WTC11 (cell line): Measurements from ENCODE around the gene SHANK1.

Experiments
- CBFB ChIP-seq: sonication (generic); formaldehyde crosslinking; IDR thresholded peaks from 2 replicates; pipeline ENCODE4 v1.8.1; 2022; ENCODE audit warnings: mild to moderate bottlenecking, low read depth, missing genetic modification reagents
- ESRRA ChIP-seq: sonication (generic); formaldehyde crosslinking; IDR thresholded peaks from 2 replicates; pipeline ENCODE4 v1.8.1; 2022; ENCODE audit warnings: mild to moderate bottlenecking, missing genetic modification reagents, borderline replicate concordance
- NFE2L1 ChIP-seq: sonication (generic); formaldehyde crosslinking; IDR thresholded peaks from 2 replicates; pipeline ENCODE4 v1.8.1; 2023; ENCODE audit warnings: missing genetic modification reagents
- NR3C1 ChIP-seq: sonication (generic); formaldehyde crosslinking; conservative IDR thresholded peaks from 2 replicates; pipeline ENCODE4 v1.8.1; 2023; ENCODE audit warnings: low read depth, mild to moderate bottlenecking, missing genetic modification reagents
- TEAD4 ChIP-seq: sonication (generic); formaldehyde crosslinking; IDR thresholded peaks from 2 replicates; pipeline ENCODE4 v1.8.0; 2022; ENCODE audit warnings: mild to moderate bottlenecking, missing genetic modification reagents
- TF ChIP-seq, protein P1 (sequence below): sonication (generic); formaldehyde crosslinking; IDR thresholded peaks from 2 replicates; pipeline ENCODE4 v1.8.1; 2023; ENCODE audit warnings: mild to moderate bottlenecking, missing genetic modification reagents, moderate library complexity
- TF ChIP-seq, protein P2 (sequence below): sonication (generic); formaldehyde crosslinking; IDR thresholded peaks from 2 replicates; pipeline ENCODE4 v1.8.1; 2022; ENCODE audit warnings: low read depth, missing genetic modification reagents, borderline replicate concordance
- TF ChIP-seq, protein P3 (sequence below): fragments of 200-600 bp; IDR thresholded peaks from 2 replicates; pipeline ENCODE4 v1.8.0; 2022; ENCODE audit warnings: antibody characterized with exemption
- TF ChIP-seq, protein P4 (sequence below): sonication (generic); formaldehyde crosslinking; IDR thresholded peaks from 2 replicates; pipeline ENCODE4 v1.8.1; 2022; ENCODE audit warnings: low read depth, mild to moderate bottlenecking, moderate library complexity, missing genetic modification reagents, borderline replicate concordance
- TF ChIP-seq, protein P5 (sequence below): fragments of 250-450 bp; sonication (Bioruptor Pico); IDR thresholded peaks from 2 replicates; pipeline ENCODE4 v1.8.0; 2021; ENCODE audit warnings: mild to moderate bottlenecking
- TF ChIP-seq, protein P6 (sequence below): sonication (generic); formaldehyde crosslinking; IDR thresholded peaks from 2 replicates; pipeline ENCODE4 v1.8.1; 2023; ENCODE audit warnings: mild to moderate bottlenecking, moderate library complexity, missing genetic modification reagents

DNA sequence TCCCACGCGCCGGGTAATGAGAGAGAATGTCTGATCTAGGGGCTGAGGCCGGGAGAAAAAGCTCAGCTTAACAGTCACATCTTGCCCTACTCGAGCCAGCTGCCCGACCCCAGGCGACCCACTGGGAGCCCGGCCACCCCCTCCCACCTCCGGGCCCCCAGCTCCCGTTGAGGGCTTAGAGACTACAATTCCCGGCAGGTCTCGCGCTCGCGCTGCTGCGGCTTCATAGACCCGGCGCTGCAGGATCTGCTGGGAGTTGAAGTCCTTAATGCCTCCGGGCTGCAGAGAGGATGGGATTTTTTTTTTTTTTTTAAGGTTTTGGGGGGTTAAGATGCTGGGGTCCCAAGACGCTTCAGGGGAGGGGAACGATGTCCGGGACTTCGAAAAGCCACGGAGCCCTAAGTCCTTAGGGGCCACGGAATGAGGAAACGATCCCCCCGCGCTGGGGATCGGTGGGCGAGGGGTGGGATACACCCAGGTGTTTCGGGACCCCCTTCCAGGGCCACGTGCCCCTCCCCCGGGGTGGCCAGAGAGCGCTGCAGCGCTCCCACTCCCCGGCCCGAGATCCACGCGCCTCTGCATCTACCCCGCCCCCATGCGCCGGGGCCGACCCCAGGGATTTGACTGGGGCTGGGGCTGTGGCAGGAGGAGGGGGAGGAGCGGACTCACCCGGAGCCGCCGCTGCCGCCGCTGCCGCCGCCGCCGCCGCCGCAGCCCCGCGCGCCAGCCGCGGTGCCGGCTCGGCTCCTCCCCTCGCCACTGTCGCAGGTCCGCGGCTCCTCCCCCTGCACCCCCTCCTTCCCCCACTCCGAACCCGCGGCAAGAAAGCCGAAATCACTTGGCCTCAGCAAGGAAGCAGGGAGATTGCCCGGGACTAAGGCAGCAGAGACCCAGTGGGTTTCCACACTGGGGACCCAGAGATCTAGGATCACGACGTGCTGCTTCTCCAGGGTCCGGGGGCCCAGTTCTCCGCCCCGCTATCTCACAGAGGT lies 80.2 kb downstream of the SHANK1 start, which contains the start of gene SYT3:
- TF ChIP-seq, protein P1, sequence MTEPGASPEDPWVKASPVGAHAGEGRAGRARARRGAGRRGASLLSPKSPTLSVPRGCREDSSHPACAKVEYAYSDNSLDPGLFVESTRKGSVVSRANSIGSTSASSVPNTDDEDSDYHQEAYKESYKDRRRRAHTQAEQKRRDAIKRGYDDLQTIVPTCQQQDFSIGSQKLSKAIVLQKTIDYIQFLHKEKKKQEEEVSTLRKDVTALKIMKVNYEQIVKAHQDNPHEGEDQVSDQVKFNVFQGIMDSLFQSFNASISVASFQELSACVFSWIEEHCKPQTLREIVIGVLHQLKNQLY (CRISPR knock-in tag), result no peak
- TF ChIP-seq, protein P2, sequence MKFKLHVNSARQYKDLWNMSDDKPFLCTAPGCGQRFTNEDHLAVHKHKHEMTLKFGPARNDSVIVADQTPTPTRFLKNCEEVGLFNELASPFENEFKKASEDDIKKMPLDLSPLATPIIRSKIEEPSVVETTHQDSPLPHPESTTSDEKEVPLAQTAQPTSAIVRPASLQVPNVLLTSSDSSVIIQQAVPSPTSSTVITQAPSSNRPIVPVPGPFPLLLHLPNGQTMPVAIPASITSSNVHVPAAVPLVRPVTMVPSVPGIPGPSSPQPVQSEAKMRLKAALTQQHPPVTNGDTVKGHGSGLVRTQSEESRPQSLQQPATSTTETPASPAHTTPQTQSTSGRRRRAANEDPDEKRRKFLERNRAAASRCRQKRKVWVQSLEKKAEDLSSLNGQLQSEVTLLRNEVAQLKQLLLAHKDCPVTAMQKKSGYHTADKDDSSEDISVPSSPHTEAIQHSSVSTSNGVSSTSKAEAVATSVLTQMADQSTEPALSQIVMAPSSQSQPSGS, result no peak
- TF ChIP-seq, protein P3, sequence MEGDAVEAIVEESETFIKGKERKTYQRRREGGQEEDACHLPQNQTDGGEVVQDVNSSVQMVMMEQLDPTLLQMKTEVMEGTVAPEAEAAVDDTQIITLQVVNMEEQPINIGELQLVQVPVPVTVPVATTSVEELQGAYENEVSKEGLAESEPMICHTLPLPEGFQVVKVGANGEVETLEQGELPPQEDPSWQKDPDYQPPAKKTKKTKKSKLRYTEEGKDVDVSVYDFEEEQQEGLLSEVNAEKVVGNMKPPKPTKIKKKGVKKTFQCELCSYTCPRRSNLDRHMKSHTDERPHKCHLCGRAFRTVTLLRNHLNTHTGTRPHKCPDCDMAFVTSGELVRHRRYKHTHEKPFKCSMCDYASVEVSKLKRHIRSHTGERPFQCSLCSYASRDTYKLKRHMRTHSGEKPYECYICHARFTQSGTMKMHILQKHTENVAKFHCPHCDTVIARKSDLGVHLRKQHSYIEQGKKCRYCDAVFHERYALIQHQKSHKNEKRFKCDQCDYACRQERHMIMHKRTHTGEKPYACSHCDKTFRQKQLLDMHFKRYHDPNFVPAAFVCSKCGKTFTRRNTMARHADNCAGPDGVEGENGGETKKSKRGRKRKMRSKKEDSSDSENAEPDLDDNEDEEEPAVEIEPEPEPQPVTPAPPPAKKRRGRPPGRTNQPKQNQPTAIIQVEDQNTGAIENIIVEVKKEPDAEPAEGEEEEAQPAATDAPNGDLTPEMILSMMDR, result no peak
- TF ChIP-seq ESRRA (CRISPR knock-in tag), result no peak
- TF ChIP-seq NR3C1 (CRISPR knock-in tag), result no peak
- no peak for TF ChIP-seq TEAD4
- TF ChIP-seq CBFB, result no peak
- TF ChIP-seq, protein P4, sequence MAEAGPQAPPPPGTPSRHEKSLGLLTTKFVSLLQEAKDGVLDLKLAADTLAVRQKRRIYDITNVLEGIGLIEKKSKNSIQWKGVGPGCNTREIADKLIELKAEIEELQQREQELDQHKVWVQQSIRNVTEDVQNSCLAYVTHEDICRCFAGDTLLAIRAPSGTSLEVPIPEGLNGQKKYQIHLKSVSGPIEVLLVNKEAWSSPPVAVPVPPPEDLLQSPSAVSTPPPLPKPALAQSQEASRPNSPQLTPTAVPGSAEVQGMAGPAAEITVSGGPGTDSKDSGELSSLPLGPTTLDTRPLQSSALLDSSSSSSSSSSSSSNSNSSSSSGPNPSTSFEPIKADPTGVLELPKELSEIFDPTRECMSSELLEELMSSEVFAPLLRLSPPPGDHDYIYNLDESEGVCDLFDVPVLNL, result no peak
- TF ChIP-seq, protein P5, sequence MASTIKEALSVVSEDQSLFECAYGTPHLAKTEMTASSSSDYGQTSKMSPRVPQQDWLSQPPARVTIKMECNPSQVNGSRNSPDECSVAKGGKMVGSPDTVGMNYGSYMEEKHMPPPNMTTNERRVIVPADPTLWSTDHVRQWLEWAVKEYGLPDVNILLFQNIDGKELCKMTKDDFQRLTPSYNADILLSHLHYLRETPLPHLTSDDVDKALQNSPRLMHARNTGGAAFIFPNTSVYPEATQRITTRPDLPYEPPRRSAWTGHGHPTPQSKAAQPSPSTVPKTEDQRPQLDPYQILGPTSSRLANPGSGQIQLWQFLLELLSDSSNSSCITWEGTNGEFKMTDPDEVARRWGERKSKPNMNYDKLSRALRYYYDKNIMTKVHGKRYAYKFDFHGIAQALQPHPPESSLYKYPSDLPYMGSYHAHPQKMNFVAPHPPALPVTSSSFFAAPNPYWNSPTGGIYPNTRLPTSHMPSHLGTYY (CRISPR knock-in tag), result no peak
- TF ChIP-seq, protein P6, sequence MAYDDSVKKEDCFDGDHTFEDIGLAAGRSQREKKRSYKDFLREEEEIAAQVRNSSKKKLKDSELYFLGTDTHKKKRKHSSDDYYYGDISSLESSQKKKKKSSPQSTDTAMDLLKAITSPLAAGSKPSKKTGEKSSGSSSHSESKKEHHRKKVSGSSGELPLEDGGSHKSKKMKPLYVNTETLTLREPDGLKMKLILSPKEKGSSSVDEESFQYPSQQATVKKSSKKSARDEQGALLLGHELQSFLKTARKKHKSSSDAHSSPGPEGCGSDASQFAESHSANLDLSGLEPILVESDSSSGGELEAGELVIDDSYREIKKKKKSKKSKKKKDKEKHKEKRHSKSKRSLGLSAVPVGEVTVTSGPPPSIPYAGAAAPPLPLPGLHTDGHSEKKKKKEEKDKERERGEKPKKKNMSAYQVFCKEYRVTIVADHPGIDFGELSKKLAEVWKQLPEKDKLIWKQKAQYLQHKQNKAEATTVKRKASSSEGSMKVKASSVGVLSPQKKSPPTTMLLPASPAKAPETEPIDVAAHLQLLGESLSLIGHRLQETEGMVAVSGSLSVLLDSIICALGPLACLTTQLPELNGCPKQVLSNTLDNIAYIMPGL (CRISPR knock-in tag), result no peak
- no peak for TF ChIP-seq NFE2L1 (CRISPR knock-in tag)
